Left ventricle myocardium inferior (tissue), 1 donor: ENCODE data around the gene MANSC4. TPM values are rescaled to one million over a fixed set of nuclear protein-coding genes. Genes with fewer than 3 reads are reported as not detected.

Experiments used
- DNase-seq: peaks from one replicate; pipeline ENCODE4 v3.0.0-alpha.2; 2020
- H3K27ac ChIP-seq: fragments of 200-600 bp; replicated peaks from 2 replicates; pipeline ENCODE4 v1.8.0; 2021
- H3K27me3 ChIP-seq: fragments of 200-600 bp; 2 replicates; pipeline ENCODE4 v1.8.0; 2021; ENCODE audit warnings: low read depth
- H3K36me3 ChIP-seq: fragments of 200-600 bp; 2 replicates; pipeline ENCODE4 v1.8.0; 2021
- H3K4me1 ChIP-seq: fragments of 200-600 bp; 2 replicates; pipeline ENCODE4 v1.8.0; 2021
- H3K4me3 ChIP-seq: fragments of 200-600 bp; 2 replicates; pipeline ENCODE4 v1.8.0; 2021; ENCODE audit warnings: mild to moderate bottlenecking, moderate library complexity
- H3K9me3 ChIP-seq: fragments of 200-600 bp; replicated peaks from 2 replicates; pipeline ENCODE4 v1.8.0; 2021
- CTCF ChIP-seq: fragments of 200-600 bp; IDR thresholded peaks from 2 replicates; pipeline ENCODE4 v1.8.0; 2021; ENCODE audit warnings: antibody characterized with exemption, mild to moderate bottlenecking, borderline replicate concordance
- intact Hi-C: fragments of 100-400 bp; cut with micrococcal nuclease; formaldehyde crosslinking; loops from one replicate; pipeline ENCODE4 v1.11.0; 2022
- long read RNA-seq: library from polyadenylated mRNA; unstranded; transcript quantifications from one replicate; pipeline ENCODE4 v2.0.0, GENCODE V29; 2021
- total RNA-seq: library from RNA; stranded (reverse); fragmentation: NEBNext Ultra II Directional; extraction: Animal tissue kit (Norgen Biotek cat#: 25700); gene quantifications from one replicate; pipeline ENCODE4 v1.2.1, GENCODE V29; 2021
- donor health status: DM: no; HTN: yes; CAD: no; lungs with severe emphysema.

MANSC4 gene
- not detected for total RNA-seq
- long read RNA-seq: 0 reads

GRCh38 chr12:27779920-27780611, at the start of gene MANSC4, which contains the start of gene KLHL42:
Gene MANSC4, minus strand, starts transcription at chr12:27780236. Its CDS starts 8,960 bp downstream, at chr12:27771276.
Gene KLHL42, plus strand, starts transcription at chr12:27780233. Its CDS starts 98 bp downstream, at chr12:27780331.
- peak within 1 kb of the TSS; percentile 92 for H3K27ac ChIP-seq
- peak; percentile 76 for DNase-seq
- H3K36me3 ChIP-seq: peaks cover 3% of the 10 kb centered on the region
- peaks cover 39% of the 10 kb centered on the region for H3K4me1 ChIP-seq
- H3K9me3 ChIP-seq: no peaks in the 10 kb centered on the region
- intact Hi-C loops: no loop called here
- no peaks in the 10 kb centered on the region for H3K27me3 ChIP-seq
- H3K4me3 ChIP-seq: peak within 1 kb of the TSS; percentile 78
- TF ChIP-seq CTCF: no peak

DNA sequence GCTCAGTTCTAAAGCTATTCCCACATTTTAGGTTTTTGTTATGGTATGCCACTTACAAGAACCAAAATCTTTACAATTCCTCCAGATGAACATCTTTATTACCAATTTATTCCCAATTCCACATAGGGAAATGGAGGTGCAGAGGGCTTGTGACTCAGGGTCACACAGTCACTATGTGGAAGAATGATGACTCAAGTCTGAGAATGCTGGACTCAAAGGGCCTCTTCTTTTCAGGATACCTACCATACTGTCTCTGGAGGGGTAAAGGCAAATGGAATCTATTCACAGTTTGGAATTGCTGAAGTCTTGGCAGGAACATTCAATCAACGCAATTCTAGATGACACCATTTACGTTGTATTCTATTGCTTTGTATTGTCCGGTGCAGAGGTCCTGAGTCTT, 48.2 kb upstream of the MANSC4 start:
- no peak for TF ChIP-seq CTCF
- peaks cover 8% of the 10 kb centered on the region for H3K27me3 ChIP-seq

GRCh38 chr12:27826076-27826475, 46.0 kb upstream of the MANSC4 start:
- Histone ChIP-seq H3K36me3 (no peaks in the 10 kb centered on the region), H3K27me3 (peaks cover 19% of the 10 kb centered on the region), H3K9me3 (no peaks in the 10 kb centered on the region), H3K4me1 (peaks cover 4% of the 10 kb centered on the region), H3K27ac (no peak overlapping the region), H3K4me3 (no peak overlapping the region)
- intact Hi-C loops: no loop called here
- TF ChIP-seq CTCF: no peak
- no peak for DNase-seq

More for the DNA sequence above, 48.2 kb upstream of the MANSC4 start:
- Histone ChIP-seq H3K4me1 (no peaks in the 10 kb centered on the region), H3K9me3 (no peaks in the 10 kb centered on the region), H3K27ac (no peak overlapping the region), H3K4me3 (no peak overlapping the region), H3K36me3 (no peaks in the 10 kb centered on the region)
- DNase-seq: no peak
- intact Hi-C loops: no loop called here

DNA sequence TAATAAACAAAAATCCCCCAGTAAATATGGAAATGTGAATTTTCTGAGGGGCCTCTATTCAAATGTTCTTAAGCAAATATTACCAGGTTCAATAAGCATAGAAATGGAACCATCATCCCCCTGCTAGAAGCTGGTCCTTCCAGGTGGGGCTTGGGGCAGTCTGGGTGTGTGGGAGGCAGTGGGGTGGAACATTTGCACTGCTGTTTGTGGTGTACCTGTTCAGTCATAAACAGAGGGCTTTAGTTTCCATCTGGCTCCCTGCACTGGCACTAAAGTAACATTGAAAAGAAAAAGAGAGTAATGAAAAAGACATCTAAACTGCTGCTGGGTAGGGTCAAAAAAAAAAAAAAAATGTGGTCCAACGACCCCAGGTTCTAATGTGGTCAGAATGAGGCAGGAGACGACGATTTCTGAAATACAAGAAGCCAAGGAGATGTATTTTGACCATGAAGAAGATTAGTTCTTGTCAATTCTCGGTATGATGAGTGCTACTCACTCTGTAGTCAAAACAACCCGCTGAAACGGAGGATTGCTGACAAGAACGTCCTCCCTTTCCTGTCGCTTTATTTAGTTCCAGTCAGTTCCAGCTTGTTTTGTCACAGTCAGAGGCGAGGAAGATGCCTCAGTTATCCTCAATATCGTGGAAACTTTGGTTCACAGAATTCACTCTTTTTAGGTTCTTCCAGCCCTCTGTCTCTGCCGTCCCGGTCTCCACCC, 44.2 kb upstream of the MANSC4 start:
- Histone ChIP-seq H3K36me3 (no peaks in the 10 kb centered on the region), H3K27me3 (peaks cover 19% of the 10 kb centered on the region), H3K4me3 (no peak overlapping the region), H3K9me3 (no peaks in the 10 kb centered on the region), H3K27ac (no peak overlapping the region), H3K4me1 (peaks cover 10% of the 10 kb centered on the region)
- no peak for DNase-seq
- TF ChIP-seq CTCF: no peak
- intact Hi-C loops: loop anchor here (5.0 kb wide), 1 partner anchor 92 kb away; no protein-coding TSS in a partner anchor

- Histone ChIP-seq H3K27me3 (peaks cover 19% of the 10 kb centered on the region), H3K27ac (no peak overlapping the region), H3K4me1 (peaks cover 10% of the 10 kb centered on the region), H3K9me3 (no peaks in the 10 kb centered on the region), H3K4me3 (no peak overlapping the region), H3K36me3 (no peaks in the 10 kb centered on the region)
- DNase-seq: no peak
- TF ChIP-seq CTCF: no peak
- intact Hi-C loops: loop anchor here (5.0 kb wide), 1 partner anchor 91 kb away; no protein-coding TSS in a partner anchor
These were observed 43.0 kb upstream of the MANSC4 start for GRCh38 chr12:27823038-27823437.
